ENCODE measurements around the gene ZNF627.
A peak's percentile ranks its signal among the peaks of the same experiment; 100 is the strongest.
"Not testable (repeated sequence)": the region's sequence is repeated elsewhere in the genome, so short reads cannot be mapped to it uniquely, and the experiment has no call there.

The ZNF627 gene

GRCh38 chr19:11612816-11613511 is 15.7 kb downstream of the ZNF627 start:
- no peak for TF ChIP-seq CTCF (conservative IDR thresholded peaks at IDR 0.05; ENCODE audit: control insufficient read depth, insufficient read depth, low read depth, low read length)
- H3K4me3 ChIP-seq (ENCODE audit: control insufficient read depth, low read depth, low read length): no peak overlapping the region
- DNase-seq (ENCODE audit: low read depth): no peak

- DNase-seq (ENCODE audit: low read depth): peak; percentile 7
- no peak for TF ChIP-seq CTCF (conservative IDR thresholded peaks at IDR 0.05; ENCODE audit: control insufficient read depth, insufficient read depth, low read depth, low read length)
- no peak overlapping the region for H3K4me3 ChIP-seq (ENCODE audit: control insufficient read depth, low read depth, low read length)
These were observed 20.1 kb downstream of the ZNF627 start for GRCh38 chr19:11617180-11618062.

GRCh38 chr19:11620553-11620952 is 23.3 kb downstream of the ZNF627 start:
- no peak for DNase-seq (ENCODE audit: low read depth)
- H3K4me3 ChIP-seq (ENCODE audit: control insufficient read depth, low read depth, low read length): no peak overlapping the region
- no peak for TF ChIP-seq CTCF (conservative IDR thresholded peaks at IDR 0.05; ENCODE audit: control insufficient read depth, insufficient read depth, low read depth, low read length)

GRCh38 chr19:11622401-11622800 is 25.1 kb downstream of the ZNF627 start:
- not testable (repeated sequence) for H3K4me3 ChIP-seq (ENCODE audit: control insufficient read depth, low read depth, low read length)
- peak; percentile 10 for DNase-seq (ENCODE audit: low read depth)

- H3K4me3 ChIP-seq (ENCODE audit: control insufficient read depth, low read depth, low read length): peak overlapping the region; percentile 41
- no peak for TF ChIP-seq CTCF (conservative IDR thresholded peaks at IDR 0.05; ENCODE audit: control insufficient read depth, insufficient read depth, low read depth, low read length)
- peak; percentile 61 for DNase-seq (ENCODE audit: low read depth)
These were observed 26.8 kb downstream of the ZNF627 start for GRCh38 chr19:11624069-11624463.

GRCh38 chr19:11626252-11626651 is 29.0 kb downstream of the ZNF627 start:
- DNase-seq (ENCODE audit: low read depth): no peak
- TF ChIP-seq CTCF (conservative IDR thresholded peaks at IDR 0.05; ENCODE audit: control insufficient read depth, insufficient read depth, low read depth, low read length): no peak
- H3K4me3 ChIP-seq (ENCODE audit: control insufficient read depth, low read depth, low read length): no peak overlapping the region

GRCh38 chr19:11633223-11633622 is 35.9 kb downstream of the ZNF627 start:
- no peak for DNase-seq (ENCODE audit: low read depth)
- TF ChIP-seq CTCF (conservative IDR thresholded peaks at IDR 0.05; ENCODE audit: control insufficient read depth, insufficient read depth, low read depth, low read length): no peak
- H3K4me3 ChIP-seq (ENCODE audit: control insufficient read depth, low read depth, low read length): no peak overlapping the region

GRCh38 chr19:11634018-11634662 is 36.9 kb downstream of the ZNF627 start:
- not testable (repeated sequence) for H3K4me3 ChIP-seq (ENCODE audit: control insufficient read depth, low read depth, low read length); DNase-seq (ENCODE audit: low read depth)
